ENCODE results near the gene RABEP1.

DNA sequence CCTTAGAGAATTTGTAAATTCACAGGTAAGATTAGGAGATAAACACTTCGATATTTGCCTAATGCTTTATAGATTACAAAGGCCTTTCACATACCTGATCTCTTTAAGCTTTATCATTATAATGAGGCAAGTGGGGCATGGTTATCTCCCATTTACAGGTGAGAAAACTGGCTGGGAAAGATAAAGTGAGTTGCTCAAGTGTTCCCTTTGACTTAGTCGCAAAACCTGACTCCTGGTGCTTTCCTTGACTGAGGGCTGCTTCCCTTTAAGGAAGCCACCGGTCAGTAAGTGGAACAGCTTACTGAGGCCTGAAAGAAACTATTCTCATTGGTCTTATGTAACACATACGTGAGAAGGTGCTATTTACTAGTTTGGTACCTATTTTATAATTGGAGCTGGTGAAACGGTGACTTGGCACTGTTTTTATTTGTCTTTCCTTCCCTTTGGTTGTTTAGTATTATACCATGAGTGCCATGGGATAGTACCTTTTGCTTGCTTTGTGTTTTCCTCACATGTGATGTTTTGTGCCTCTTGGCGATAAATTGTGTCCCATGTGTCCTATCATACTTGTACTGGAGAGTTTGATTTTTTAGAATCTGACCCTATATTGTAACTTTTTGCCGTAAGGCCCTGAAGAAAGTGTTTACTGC is 80.2 kb downstream of the RABEP1 start:
- TF ChIP-seq EZH2 (IDR thresholded peaks at IDR 0.05; ENCODE audit: low read depth) = no peak
- TF ChIP-seq CTCF (conservative IDR thresholded peaks at IDR 0.05) = no peak
